ENCODE data around the gene ALOX5.

- no peak for TF ChIP-seq CTCF (IDR thresholded peaks at IDR 0.05 in 2 of 3, conservative IDR thresholded peaks at IDR 0.05 in 1 of 3; ENCODE audit: borderline replicate concordance in 1 of 3, insufficient read depth in 1 of 3, low read depth in 2 of 3, low read length in 2 of 3)
- no peak for TF ChIP-seq RAD21 (IDR thresholded peaks at IDR 0.05; ENCODE audit: low read depth)
- TF ChIP-seq EZH2 (IDR thresholded peaks at IDR 0.05), result no peak
- TF ChIP-seq TCF7L2 (IDR thresholded peaks at IDR 0.05; ENCODE audit: borderline replicate concordance, extremely low read depth, insufficient read depth, insufficient read length), result no peak
- TF ChIP-seq, protein P1, sequence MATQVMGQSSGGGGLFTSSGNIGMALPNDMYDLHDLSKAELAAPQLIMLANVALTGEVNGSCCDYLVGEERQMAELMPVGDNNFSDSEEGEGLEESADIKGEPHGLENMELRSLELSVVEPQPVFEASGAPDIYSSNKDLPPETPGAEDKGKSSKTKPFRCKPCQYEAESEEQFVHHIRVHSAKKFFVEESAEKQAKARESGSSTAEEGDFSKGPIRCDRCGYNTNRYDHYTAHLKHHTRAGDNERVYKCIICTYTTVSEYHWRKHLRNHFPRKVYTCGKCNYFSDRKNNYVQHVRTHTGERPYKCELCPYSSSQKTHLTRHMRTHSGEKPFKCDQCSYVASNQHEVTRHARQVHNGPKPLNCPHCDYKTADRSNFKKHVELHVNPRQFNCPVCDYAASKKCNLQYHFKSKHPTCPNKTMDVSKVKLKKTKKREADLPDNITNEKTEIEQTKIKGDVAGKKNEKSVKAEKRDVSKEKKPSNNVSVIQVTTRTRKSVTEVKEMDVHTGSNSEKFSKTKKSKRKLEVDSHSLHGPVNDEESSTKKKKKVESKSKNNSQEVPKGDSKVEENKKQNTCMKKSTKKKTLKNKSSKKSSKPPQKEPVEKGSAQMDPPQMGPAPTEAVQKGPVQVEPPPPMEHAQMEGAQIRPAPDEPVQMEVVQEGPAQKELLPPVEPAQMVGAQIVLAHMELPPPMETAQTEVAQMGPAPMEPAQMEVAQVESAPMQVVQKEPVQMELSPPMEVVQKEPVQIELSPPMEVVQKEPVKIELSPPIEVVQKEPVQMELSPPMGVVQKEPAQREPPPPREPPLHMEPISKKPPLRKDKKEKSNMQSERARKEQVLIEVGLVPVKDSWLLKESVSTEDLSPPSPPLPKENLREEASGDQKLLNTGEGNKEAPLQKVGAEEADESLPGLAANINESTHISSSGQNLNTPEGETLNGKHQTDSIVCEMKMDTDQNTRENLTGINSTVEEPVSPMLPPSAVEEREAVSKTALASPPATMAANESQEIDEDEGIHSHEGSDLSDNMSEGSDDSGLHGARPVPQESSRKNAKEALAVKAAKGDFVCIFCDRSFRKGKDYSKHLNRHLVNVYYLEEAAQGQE (IDR thresholded peaks at IDR 0.05; ENCODE audit: low read depth), result no peak
- TF ChIP-seq ZBTB33 (IDR thresholded peaks at IDR 0.05; ENCODE audit: extremely low read depth, insufficient replicate concordance, low read length), result no peak
- no peak for TF ChIP-seq POLR2A (IDR thresholded peaks at IDR 0.05; ENCODE audit: borderline replicate concordance, extremely low read depth, insufficient read depth, insufficient read length)
Observed at GRCh38 chr10:45422207-45422865, 48.3 kb downstream of the ALOX5 start.

Data from HCT116 (cell line).